Progenitor cell of endocrine pancreas (in vitro differentiated cells): Measurements from ENCODE around the gene MRPL20. TPM values are rescaled to one million over a fixed set of nuclear protein-coding genes. Genes with fewer than 3 reads are reported as not detected.

Experiments used
- DNase-seq: peaks from one replicate; pipeline ENCODE4 v3.0.0; 2021; ENCODE audit warnings: low spot score; ENCODE audit not compliant: unreplicated experiment
- H3K27ac Mint-ChIP-seq: 2 replicates; pipeline ENCODE4 v1.8.0; 2021; ENCODE audit warnings: mild to moderate bottlenecking, moderate library complexity, mixed read lengths
- H3K27me3 Mint-ChIP-seq: 2 replicates; pipeline ENCODE4 v1.8.0; 2021; ENCODE audit warnings: mixed read lengths
- H3K36me3 Mint-ChIP-seq: 2 replicates; pipeline ENCODE4 v1.8.0; 2022; ENCODE audit warnings: mixed read lengths; ENCODE audit not compliant: insufficient read depth
- H3K4me1 Mint-ChIP-seq: 2 replicates; pipeline ENCODE4 v1.8.0; 2021; ENCODE audit warnings: low read depth, mixed read lengths
- H3K4me3 Mint-ChIP-seq: 2 replicates; pipeline ENCODE4 v1.8.0; 2021; ENCODE audit warnings: low read depth, mild to moderate bottlenecking, moderate library complexity, mixed read lengths
- H3K9me3 Mint-ChIP-seq: 2 replicates; pipeline ENCODE4 v1.8.0; 2021; ENCODE audit warnings: low read depth, mixed read lengths
- total RNA-seq: library from RNA; stranded (reverse); gene quantifications from 2 replicates; pipeline ENCODE4 v1.2.1, GENCODE V29; 2021
- TF ChIP-seq, protein P1 (sequence below): fragments of 200-600 bp; sonication (generic); IDR thresholded peaks from one replicate; pipeline ENCODE4 v1.5.0; 2021; ENCODE audit warnings: antibody characterized with exemption, mild to moderate bottlenecking; ENCODE audit not compliant: unreplicated experiment

The MRPL20 gene
- total RNA-seq, 1 donor from 2014 or later, result 109 TPM

- H3K9me3 Mint-ChIP-seq, result no peaks in the 10 kb centered on the region
- no peak overlapping the region for H3K4me3 Mint-ChIP-seq
- DNase-seq, result no peak
- TF ChIP-seq, protein P1, sequence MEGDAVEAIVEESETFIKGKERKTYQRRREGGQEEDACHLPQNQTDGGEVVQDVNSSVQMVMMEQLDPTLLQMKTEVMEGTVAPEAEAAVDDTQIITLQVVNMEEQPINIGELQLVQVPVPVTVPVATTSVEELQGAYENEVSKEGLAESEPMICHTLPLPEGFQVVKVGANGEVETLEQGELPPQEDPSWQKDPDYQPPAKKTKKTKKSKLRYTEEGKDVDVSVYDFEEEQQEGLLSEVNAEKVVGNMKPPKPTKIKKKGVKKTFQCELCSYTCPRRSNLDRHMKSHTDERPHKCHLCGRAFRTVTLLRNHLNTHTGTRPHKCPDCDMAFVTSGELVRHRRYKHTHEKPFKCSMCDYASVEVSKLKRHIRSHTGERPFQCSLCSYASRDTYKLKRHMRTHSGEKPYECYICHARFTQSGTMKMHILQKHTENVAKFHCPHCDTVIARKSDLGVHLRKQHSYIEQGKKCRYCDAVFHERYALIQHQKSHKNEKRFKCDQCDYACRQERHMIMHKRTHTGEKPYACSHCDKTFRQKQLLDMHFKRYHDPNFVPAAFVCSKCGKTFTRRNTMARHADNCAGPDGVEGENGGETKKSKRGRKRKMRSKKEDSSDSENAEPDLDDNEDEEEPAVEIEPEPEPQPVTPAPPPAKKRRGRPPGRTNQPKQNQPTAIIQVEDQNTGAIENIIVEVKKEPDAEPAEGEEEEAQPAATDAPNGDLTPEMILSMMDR, result no peak
- peaks cover 36% of the 10 kb centered on the region for H3K36me3 Mint-ChIP-seq
- H3K27me3 Mint-ChIP-seq, result no peaks in the 10 kb centered on the region
- H3K4me1 Mint-ChIP-seq, result peaks cover 2% of the 10 kb centered on the region
- H3K27ac Mint-ChIP-seq, result no peak overlapping the region
Measured at GRCh38 chr1:1393014-1393413, 14.1 kb downstream of the MRPL20 start.

GRCh38 chr1:1391225-1391624, 15.9 kb downstream of the MRPL20 start:
- H3K27me3 Mint-ChIP-seq, result no peaks in the 10 kb centered on the region
- H3K36me3 Mint-ChIP-seq, result peaks cover 44% of the 10 kb centered on the region

DNA sequence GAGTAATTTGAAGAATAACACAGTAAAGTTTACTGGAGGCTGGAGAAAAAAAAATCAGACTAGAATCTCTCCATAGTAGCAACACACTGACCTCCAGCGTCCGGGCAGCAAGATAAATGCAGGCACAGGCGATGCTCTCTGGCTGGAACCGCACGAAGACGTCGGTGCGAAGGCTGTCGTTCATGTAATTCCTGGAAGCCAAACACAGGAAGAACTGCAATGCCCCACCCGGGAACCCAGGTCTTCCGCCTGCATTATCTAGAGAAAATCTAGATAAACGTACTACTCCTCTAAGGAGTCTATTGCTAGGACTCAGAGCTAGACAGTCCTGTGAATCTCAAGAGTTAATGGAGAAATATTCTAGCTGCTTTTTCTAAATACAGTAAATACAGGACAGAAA, 16.4 kb downstream of the MRPL20 start:
- no peaks in the 10 kb centered on the region for H3K27me3 Mint-ChIP-seq
- no peak overlapping the region for H3K27ac Mint-ChIP-seq
- peaks cover 1% of the 10 kb centered on the region for H3K4me1 Mint-ChIP-seq
- no peak for DNase-seq
- peaks cover 46% of the 10 kb centered on the region for H3K36me3 Mint-ChIP-seq
- H3K4me3 Mint-ChIP-seq, result no peak overlapping the region
- no peaks in the 10 kb centered on the region for H3K9me3 Mint-ChIP-seq
- TF ChIP-seq, protein P1, result no peak

More at GRCh38 chr1:1391225-1391624, 15.9 kb downstream of the MRPL20 start:
- Mint-ChIP-seq H3K4me3 (no peak overlapping the region), H3K27ac (peak overlapping the region; percentile 45), H3K4me1 (peaks cover 1% of the 10 kb centered on the region), H3K9me3 (no peaks in the 10 kb centered on the region)
- TF ChIP-seq, protein P1, result no peak
- DNase-seq, result no peak

DNA sequence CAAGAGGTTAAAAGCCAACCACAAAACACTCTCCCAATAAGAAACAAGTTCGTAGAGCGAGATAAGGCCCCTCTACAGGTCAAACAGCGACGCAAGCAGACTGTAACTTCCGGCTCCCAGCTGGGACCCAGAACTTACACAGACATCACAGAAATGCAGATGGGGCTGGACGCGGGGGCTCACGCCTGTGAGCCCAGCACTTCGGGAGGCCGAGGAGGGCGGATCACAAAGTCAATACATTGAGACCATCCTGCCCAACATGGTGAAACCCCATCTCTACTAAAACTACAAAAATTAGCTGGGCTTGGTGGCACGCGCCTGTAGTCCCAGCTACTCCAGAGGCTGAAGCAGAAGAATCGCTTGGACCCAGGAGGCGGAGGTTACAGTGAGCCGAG, 19.0 kb downstream of the MRPL20 start:
- no peaks in the 10 kb centered on the region for H3K9me3 Mint-ChIP-seq
- peaks cover 35% of the 10 kb centered on the region for H3K36me3 Mint-ChIP-seq
- DNase-seq, result no peak
- H3K27ac Mint-ChIP-seq, result no peak overlapping the region
- no peak overlapping the region for H3K4me3 Mint-ChIP-seq
- no peaks in the 10 kb centered on the region for H3K4me1 Mint-ChIP-seq
- no peaks in the 10 kb centered on the region for H3K27me3 Mint-ChIP-seq
- TF ChIP-seq, protein P1, result no peak

DNA sequence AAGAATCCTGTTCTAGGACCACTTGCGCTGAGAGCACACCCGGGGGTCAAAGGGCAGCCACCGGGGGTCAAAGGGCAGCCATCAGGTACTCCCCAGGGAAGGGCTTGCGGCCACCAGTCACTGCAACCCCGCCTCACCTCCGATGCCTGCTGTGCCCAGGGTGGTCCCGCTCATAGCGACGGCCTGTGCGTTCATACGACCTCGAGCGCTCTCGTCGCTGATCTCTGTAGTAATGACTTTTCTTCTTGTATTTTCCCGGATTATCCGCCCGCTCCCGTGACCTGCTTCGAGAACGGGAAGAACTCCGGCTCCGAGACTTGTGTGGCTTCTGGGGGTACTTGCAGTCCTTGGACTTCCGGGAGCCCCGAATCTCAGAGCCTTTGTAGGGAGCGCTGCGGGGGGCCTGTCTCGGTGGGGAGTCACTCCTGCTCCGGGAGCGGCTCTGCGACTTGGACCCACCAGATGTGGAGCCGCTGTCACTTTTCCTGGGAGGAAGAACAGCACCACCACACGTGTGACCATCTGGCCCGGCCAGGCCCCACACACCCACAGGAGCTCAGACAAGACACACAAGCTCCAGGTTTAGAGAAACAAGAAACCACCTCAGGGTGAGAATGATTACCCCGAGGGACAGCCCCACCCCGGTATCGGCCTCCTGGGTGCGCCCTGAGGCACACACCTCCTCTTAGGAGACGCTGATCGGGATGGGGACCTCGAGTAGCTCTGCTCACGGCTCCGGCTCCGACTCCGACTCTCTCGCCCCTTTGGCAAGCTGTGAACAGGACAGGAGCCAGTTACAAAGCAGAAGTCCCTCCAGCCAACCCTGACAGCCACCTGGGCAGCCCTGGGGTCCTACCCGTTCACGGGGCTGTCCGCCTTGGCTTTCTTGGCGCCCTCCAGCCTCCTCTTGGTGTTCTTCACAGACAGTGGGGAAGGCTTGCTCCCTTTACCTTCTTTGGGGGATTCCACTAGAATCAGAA, 19.7 kb downstream of the MRPL20 start:
- TF ChIP-seq, protein P1, result no peak
- Mint-ChIP-seq H3K4me1 (no peaks in the 10 kb centered on the region), H3K27me3 (no peaks in the 10 kb centered on the region), H3K9me3 (no peaks in the 10 kb centered on the region), H3K36me3 (peaks cover 35% of the 10 kb centered on the region), H3K27ac (no peak overlapping the region), H3K4me3 (no peak overlapping the region)
- no peak for DNase-seq
